Liver (tissue), 9 donors: Measurements from ENCODE around the gene APOL4. TPM values are rescaled to one million over a fixed set of nuclear protein-coding genes. Genes with fewer than 3 reads are reported as not detected.
"Not testable (repeated sequence)": the region's sequence is repeated elsewhere in the genome, so short reads cannot be mapped to it uniquely, and the experiment has no call there.

Experiments
- DNase-seq: peaks from one replicate; pipeline ENCODE4 v3.0.0-alpha.2; 2017; ENCODE audit warnings: low spot score
- H3K27ac ChIP-seq, 2 donors: one replicate each; pipeline ENCODE4 v1.7.0; 2013; ENCODE audit warnings: inconsistent platforms in 2 of 2, low read length in 2 of 2, control low read depth in 1 of 2, low read depth in 1 of 2, mild to moderate bottlenecking in 1 of 2
- H3K27me3 ChIP-seq, 4 donors: one replicate each; pipeline versions ENCODE4 v1.6.1 to v1.7.0; 2013; ENCODE audit warnings: low read length in 3 of 4, inconsistent platforms in 1 of 4, mild to moderate bottlenecking in 1 of 4, moderate library complexity in 1 of 4; ENCODE audit not compliant: control insufficient read depth in 4 of 4, insufficient read depth in 4 of 4
- H3K36me3 ChIP-seq, 4 donors: one replicate each; pipeline versions ENCODE4 v1.6.1 to v1.7.0; 2013; ENCODE audit warnings: low read length in 3 of 4, mild to moderate bottlenecking in 3 of 4, low read depth in 1 of 4, moderate library complexity in 1 of 4; ENCODE audit not compliant: control insufficient read depth in 4 of 4, insufficient read depth in 3 of 4
- H3K4me1 ChIP-seq, 4 donors: one replicate each; pipeline versions ENCODE4 v1.6.1 to v1.7.0; 2013; ENCODE audit warnings: low read length in 3 of 4, mild to moderate bottlenecking in 3 of 4, moderate library complexity in 1 of 4; ENCODE audit not compliant: control insufficient read depth in 4 of 4, insufficient read depth in 4 of 4
- H3K4me3 ChIP-seq, 3 donors: one replicate each; pipeline versions ENCODE4 v1.6.1 to v1.7.0; 2013; ENCODE audit warnings: low read length in 3 of 3, control low read depth in 1 of 3, low read depth in 1 of 3, mild to moderate bottlenecking in 1 of 3
- H3K9ac ChIP-seq, 2 donors: one replicate each; pipeline ENCODE4 v1.7.0; 2013; ENCODE audit warnings: low read length in 2 of 2, mild to moderate bottlenecking in 2 of 2, moderate library complexity in 2 of 2, control low read depth in 1 of 2, low read depth in 1 of 2
- H3K9me3 ChIP-seq, 4 donors: one replicate each; pipeline versions ENCODE4 v1.6.1 to v1.7.0; 2013; ENCODE audit warnings: low read length in 3 of 4; ENCODE audit not compliant: control insufficient read depth in 4 of 4
- CTCF ChIP-seq: fragments of 150-350 bp; IDR thresholded peaks from 2 replicates; pipeline ENCODE4 v1.5.1; 2017; ENCODE audit warnings: improper control_type of control experiment, low read depth, low read length; ENCODE audit not compliant: missing input control
- EGR1 ChIP-seq, 2 donors: IDR thresholded peaks; 2 replicates each; pipeline ENCODE4 v1.6.1; 2016 to 2018; ENCODE audit warnings: antibody characterized with exemption in 2 of 2, low read depth in 2 of 2
- FOXA1 ChIP-seq: IDR thresholded peaks from 2 replicates; pipeline ENCODE4 v1.6.1; 2016; ENCODE audit warnings: antibody characterized with exemption
- HNF4A ChIP-seq, 2 donors: conservative IDR thresholded peaks; 2 replicates each; pipeline ENCODE4 v1.6.1; 2016; ENCODE audit warnings: antibody characterized with exemption in 2 of 2, mild to moderate bottlenecking in 2 of 2
- HNF4G ChIP-seq: IDR thresholded peaks from 2 replicates; pipeline ENCODE4 v1.6.1; 2016; ENCODE audit warnings: antibody characterized with exemption
- RXRA ChIP-seq, 2 donors: IDR thresholded peaks; 2 replicates each; pipeline ENCODE4 v1.6.1; 2017 to 2018; ENCODE audit warnings: antibody characterized with exemption in 2 of 2, mild to moderate bottlenecking in 1 of 2
- SP1 ChIP-seq: IDR thresholded peaks from 2 replicates; pipeline ENCODE4 v1.6.1; 2018; ENCODE audit warnings: antibody characterized with exemption, mild to moderate bottlenecking
- WGBS: extraction: QIAGEN DNeasy Blood & Tissue Kit; methylation state at CpG from one replicate; pipeline ENCODE4 v1.1.7; 2013; 5-methylcytosine and 5-hydroxymethylcytosine counted together
- polyA plus RNA-seq, 2 donors: library from polyadenylated mRNA; stranded (reverse) in 1 of 2; unstranded in 1 of 2; fragments of 200-250 nt in 1 of 2; fragments of >200 nt in 1 of 2; fragmentation: Nextera tagmentation in 1 of 2; extraction: Ambion mirVana in 1 of 2; gene quantifications; one replicate each; pipeline versions ENCODE4 v1.2.1 to v1.2.3, GENCODE V29; 2013 to 2015
- total RNA-seq, 2 donors: library from RNA; depleted of rRNA; stranded (reverse); fragments of >200 nt; gene quantifications; one replicate each; pipeline ENCODE4 v1.2.3, GENCODE V29; 2014
- TF ChIP-seq, protein P1 (sequence below): IDR thresholded peaks from 2 replicates; pipeline ENCODE4 v1.6.1; 2016; ENCODE audit warnings: antibody characterized with exemption, mild to moderate bottlenecking
- TF ChIP-seq, protein P2 (sequence below): IDR thresholded peaks from 2 replicates; pipeline ENCODE4 v1.6.1; 2016; ENCODE audit warnings: antibody characterized with exemption
- TF ChIP-seq, protein P3 (sequence below): IDR thresholded peaks from 2 replicates; pipeline ENCODE4 v1.6.1; 2016; ENCODE audit warnings: antibody characterized with exemption
- TF ChIP-seq, protein P4 (sequence below): IDR thresholded peaks from 2 replicates; pipeline ENCODE4 v1.6.1; 2016; ENCODE audit warnings: antibody characterized with exemption
- donor health status: healthy.
- donor health status: healthy.
- donor health status: healthy.
- donor health status: healthy.
- donor health status: healthy.

The APOL4 gene
- 1 to 10 TPM; 1.5 to 2.3 TPM for total RNA-seq
- 1 to 10 TPM in 1 of 2 donors, under 1 TPM in 1; 0.59 to 2.2 TPM for polyA plus RNA-seq

GRCh38 chr22:36201630-36202319, at the start of gene APOL4:
Gene APOL4, minus strand, starts transcription at chr22:36201809. Its CDS starts 75 bp downstream, at chr22:36201734.
- Histone ChIP-seq H3K9me3 (no peaks in the 10 kb centered on the region), H3K36me3 (no peaks in the 10 kb centered on the region), H3K4me1 (peaks cover 4 to 32% (median 24%) of the 10 kb centered on the region in 4 donors), H3K4me3 (no peak within 1 kb of the TSS), H3K27me3 (no peaks in the 10 kb centered on the region), H3K27ac (no peak within 1 kb of the TSS), H3K9ac (no peak within 1 kb of the TSS)
- DNase-seq = no peak
- peak; percentile 34 for TF ChIP-seq SP1
- no peak for TF ChIP-seq CTCF
- WGBS = 66% methylated on average over 13 of the region's 13 CpGs

DNA sequence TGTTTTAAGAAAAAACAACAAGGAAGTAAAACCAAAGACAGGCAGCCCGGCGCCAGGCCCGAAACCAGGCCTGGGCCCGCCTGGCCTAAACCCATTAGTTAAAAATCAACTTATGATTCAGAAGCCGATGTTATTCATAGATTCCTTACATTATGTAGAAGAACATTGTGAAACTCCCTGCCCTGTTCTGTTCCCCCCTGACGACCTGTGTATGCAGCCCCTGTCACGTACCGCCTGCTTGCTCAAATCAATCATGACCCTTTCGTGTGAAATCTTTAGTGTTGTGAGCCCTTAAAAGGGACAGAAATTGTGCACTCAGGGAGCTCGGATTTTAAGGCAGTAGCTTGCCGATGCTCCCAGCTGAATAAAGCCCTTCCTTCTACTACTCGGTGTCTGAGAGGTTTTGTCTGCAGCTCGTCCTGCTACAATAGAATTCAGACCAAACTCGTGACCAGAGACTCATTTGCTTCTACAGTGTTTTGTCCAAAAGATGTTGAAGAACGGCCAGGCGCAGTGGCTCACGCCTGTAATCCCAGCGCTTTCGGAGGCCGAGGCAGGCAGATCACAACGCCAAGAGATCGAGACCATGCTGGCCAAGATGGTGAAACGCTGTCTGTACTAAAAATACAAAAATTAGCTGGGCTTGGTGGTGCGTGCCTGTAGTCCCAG, 48.8 kb upstream of the APOL4 start:
- H3K27ac ChIP-seq = peak overlapping the region; percentile 48 to 69
- H3K27me3 ChIP-seq, H3K9me3 ChIP-seq, H3K4me3 ChIP-seq, DNase-seq, H3K36me3 ChIP-seq: not testable (repeated sequence)
- peak overlapping the region in 1 of 2 donors; percentile 90 for H3K9ac ChIP-seq
- H3K4me1 ChIP-seq = peaks cover 6 to 48% (median 30%) of the 10 kb centered on the region in 4 donors
- WGBS = 81% methylated on average over 24 of the region's 24 CpGs

- H3K27me3 ChIP-seq = no peaks in the 10 kb centered on the region
- DNase-seq = no peak
- peaks cover 4 to 36% (median 26%) of the 10 kb centered on the region in 4 donors for H3K4me1 ChIP-seq
- TF ChIP-seq EGR1 (IDR thresholded peaks at IDR 0.05; ENCODE audit: low read depth in 2 of 2) (no peak), FOXA1 (no peak), SP1 (no peak), HNF4A (conservative IDR thresholded peaks at IDR 0.05) (no peak), HNF4G (no peak), RXRA (IDR thresholded peaks at IDR 0.05) (no peak), CTCF (no peak)
- TF ChIP-seq, protein P1, sequence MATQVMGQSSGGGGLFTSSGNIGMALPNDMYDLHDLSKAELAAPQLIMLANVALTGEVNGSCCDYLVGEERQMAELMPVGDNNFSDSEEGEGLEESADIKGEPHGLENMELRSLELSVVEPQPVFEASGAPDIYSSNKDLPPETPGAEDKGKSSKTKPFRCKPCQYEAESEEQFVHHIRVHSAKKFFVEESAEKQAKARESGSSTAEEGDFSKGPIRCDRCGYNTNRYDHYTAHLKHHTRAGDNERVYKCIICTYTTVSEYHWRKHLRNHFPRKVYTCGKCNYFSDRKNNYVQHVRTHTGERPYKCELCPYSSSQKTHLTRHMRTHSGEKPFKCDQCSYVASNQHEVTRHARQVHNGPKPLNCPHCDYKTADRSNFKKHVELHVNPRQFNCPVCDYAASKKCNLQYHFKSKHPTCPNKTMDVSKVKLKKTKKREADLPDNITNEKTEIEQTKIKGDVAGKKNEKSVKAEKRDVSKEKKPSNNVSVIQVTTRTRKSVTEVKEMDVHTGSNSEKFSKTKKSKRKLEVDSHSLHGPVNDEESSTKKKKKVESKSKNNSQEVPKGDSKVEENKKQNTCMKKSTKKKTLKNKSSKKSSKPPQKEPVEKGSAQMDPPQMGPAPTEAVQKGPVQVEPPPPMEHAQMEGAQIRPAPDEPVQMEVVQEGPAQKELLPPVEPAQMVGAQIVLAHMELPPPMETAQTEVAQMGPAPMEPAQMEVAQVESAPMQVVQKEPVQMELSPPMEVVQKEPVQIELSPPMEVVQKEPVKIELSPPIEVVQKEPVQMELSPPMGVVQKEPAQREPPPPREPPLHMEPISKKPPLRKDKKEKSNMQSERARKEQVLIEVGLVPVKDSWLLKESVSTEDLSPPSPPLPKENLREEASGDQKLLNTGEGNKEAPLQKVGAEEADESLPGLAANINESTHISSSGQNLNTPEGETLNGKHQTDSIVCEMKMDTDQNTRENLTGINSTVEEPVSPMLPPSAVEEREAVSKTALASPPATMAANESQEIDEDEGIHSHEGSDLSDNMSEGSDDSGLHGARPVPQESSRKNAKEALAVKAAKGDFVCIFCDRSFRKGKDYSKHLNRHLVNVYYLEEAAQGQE = no peak
- TF ChIP-seq, protein P2, sequence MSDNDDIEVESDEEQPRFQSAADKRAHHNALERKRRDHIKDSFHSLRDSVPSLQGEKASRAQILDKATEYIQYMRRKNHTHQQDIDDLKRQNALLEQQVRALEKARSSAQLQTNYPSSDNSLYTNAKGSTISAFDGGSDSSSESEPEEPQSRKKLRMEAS = no peak
- TF ChIP-seq, protein P3, sequence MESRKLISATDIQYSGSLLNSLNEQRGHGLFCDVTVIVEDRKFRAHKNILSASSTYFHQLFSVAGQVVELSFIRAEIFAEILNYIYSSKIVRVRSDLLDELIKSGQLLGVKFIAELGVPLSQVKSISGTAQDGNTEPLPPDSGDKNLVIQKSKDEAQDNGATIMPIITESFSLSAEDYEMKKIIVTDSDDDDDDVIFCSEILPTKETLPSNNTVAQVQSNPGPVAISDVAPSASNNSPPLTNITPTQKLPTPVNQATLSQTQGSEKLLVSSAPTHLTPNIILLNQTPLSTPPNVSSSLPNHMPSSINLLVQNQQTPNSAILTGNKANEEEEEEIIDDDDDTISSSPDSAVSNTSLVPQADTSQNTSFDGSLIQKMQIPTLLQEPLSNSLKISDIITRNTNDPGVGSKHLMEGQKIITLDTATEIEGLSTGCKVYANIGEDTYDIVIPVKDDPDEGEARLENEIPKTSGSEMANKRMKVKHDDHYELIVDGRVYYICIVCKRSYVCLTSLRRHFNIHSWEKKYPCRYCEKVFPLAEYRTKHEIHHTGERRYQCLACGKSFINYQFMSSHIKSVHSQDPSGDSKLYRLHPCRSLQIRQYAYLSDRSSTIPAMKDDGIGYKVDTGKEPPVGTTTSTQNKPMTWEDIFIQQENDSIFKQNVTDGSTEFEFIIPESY = no peak
- TF ChIP-seq, protein P4, sequence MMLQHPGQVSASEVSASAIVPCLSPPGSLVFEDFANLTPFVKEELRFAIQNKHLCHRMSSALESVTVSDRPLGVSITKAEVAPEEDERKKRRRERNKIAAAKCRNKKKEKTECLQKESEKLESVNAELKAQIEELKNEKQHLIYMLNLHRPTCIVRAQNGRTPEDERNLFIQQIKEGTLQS = no peak
- no peaks in the 10 kb centered on the region for H3K36me3 ChIP-seq
- no peaks in the 10 kb centered on the region for H3K9me3 ChIP-seq
- no peak overlapping the region for H3K27ac ChIP-seq
- 81% methylated on average over 2 of the region's 2 CpGs for whole genome bisulfite sequencing
- H3K9ac ChIP-seq = no peak overlapping the region
- H3K4me3 ChIP-seq = no peak overlapping the region
Observed at GRCh38 chr22:36249160-36249559, 47.6 kb upstream of the APOL4 start.
